Endothelial cell of umbilical vein (primary cell): ENCODE measurements around the gene OR2L3. TPM values are rescaled to one million over a fixed set of nuclear protein-coding genes. Genes with fewer than 3 reads are reported as not detected.

ENCODE experiments used
- BruUV-seq: library from RNA; stranded (reverse); fragments of 400-500 nt; replicated peaks from 2 replicates; lab custom pipeline; 2021; lab: Mats Ljungman, UMichigan
- CTCF ChIA-PET: fragments of 300-600, 350-600 bp; sonication (Branson Sonifier 250); formaldehyde crosslinking; loops from one replicate; lab custom pipeline; 2021; ENCODE audit warnings: antibody characterized with exemption, inconsistent platforms; lab: Charles Lee
- POLR2A ChIA-PET: fragments of 300-600, 350-600 bp; sonication (Branson Sonifier 250); formaldehyde crosslinking; loops from one replicate; lab custom pipeline; 2021; ENCODE audit warnings: antibody characterized with exemption, inconsistent platforms; lab: Charles Lee
- DNase-seq: peaks from one replicate; pipeline ENCODE4 v3.0.0-alpha.2; 2011; ENCODE audit warnings: low read depth, low spot score
- FAIRE-seq: peaks from 2 replicates; lab custom pipeline; 2011; peaks lifted over from hg19 to GRCh38; lab: Jason Lieb, UNC
- H2AFZ ChIP-seq: 2 replicates; pipeline ENCODE4 v1.6.0; 2012; ENCODE audit warnings: low read depth, low read length, control low read depth, inconsistent platforms
- H3K27ac ChIP-seq: 2 replicates; pipeline ENCODE4 v1.5.1; 2011; ENCODE audit warnings: low read depth, mild to moderate bottlenecking, control low read depth, low read length, moderate library complexity; ENCODE audit not compliant: insufficient read depth
- H3K27me3 ChIP-seq, 2 experiments: 2 replicates each; pipeline versions ENCODE4 v1.6.0 to v1.6.1; 2011; ENCODE audit warnings: low read length in 2 of 2, mixed read lengths in 1 of 2; ENCODE audit not compliant: control insufficient read depth in 2 of 2, insufficient read depth in 2 of 2
- H3K36me3 ChIP-seq, 2 experiments: 2 replicates in 1 of 2; 3 replicates in 1 of 2; pipeline ENCODE4 v1.5.1; 2011; ENCODE audit warnings: low read length in 2 of 2, mild to moderate bottlenecking in 1 of 2, moderate library complexity in 1 of 2; ENCODE audit not compliant: control insufficient read depth in 2 of 2, insufficient read depth in 2 of 2; ENCODE audit errors: extremely low read depth in 1 of 2
- H3K4me1 ChIP-seq: 3 replicates; pipeline ENCODE4 v1.5.1; 2011; ENCODE audit warnings: mild to moderate bottlenecking, low read length; ENCODE audit not compliant: control insufficient read depth, insufficient read depth; ENCODE audit errors: extremely low read depth
- H3K4me2 ChIP-seq: 2 replicates; pipeline ENCODE4 v1.6.1; 2011; ENCODE audit warnings: low read length, control low read depth, mixed read lengths; ENCODE audit not compliant: insufficient read depth
- H3K4me3 ChIP-seq, 3 experiments: fragments of 200-600 bp in 1 of 3; sonication (generic), shearing (Covaris generic) in 1 of 3; replicated peaks in 1 of 3; 2 replicates each; pipeline ENCODE4 v1.5.1; 2011 to 2016; ENCODE audit warnings: control low read depth in 3 of 3, low read length in 3 of 3, mild to moderate bottlenecking in 2 of 3, inconsistent platforms in 1 of 3, low read depth in 1 of 3, moderate library complexity in 1 of 3; ENCODE audit not compliant: insufficient read depth in 1 of 3
- H3K79me2 ChIP-seq: 2 replicates; pipeline ENCODE4 v1.6.0; 2012; ENCODE audit warnings: low read length, inconsistent platforms; ENCODE audit not compliant: control insufficient read depth, insufficient read depth
- H3K9ac ChIP-seq: replicated peaks from 2 replicates; pipeline ENCODE3; 2011; ENCODE audit warnings: low read length, control low read depth; ENCODE audit not compliant: insufficient read depth; ENCODE audit errors: extremely low read depth
- H3K9me1 ChIP-seq: replicated peaks from 3 replicates; pipeline ENCODE4 v1.6.0; 2011; ENCODE audit warnings: mild to moderate bottlenecking, low read length; ENCODE audit not compliant: control insufficient read depth, insufficient read depth; ENCODE audit errors: extremely low read depth
- H3K9me3 ChIP-seq: replicated peaks from 2 replicates; pipeline ENCODE4 v1.5.1; 2012; ENCODE audit warnings: low read length, inconsistent platforms; ENCODE audit not compliant: control insufficient read depth, insufficient read depth
- H4K20me1 ChIP-seq: replicated peaks from 2 replicates; pipeline ENCODE3; 2011; ENCODE audit warnings: mild to moderate bottlenecking, low read length; ENCODE audit not compliant: control insufficient read depth, insufficient read depth; ENCODE audit errors: extremely low read depth
- EZH2 ChIP-seq: IDR thresholded peaks from 2 replicates; pipeline ENCODE4 v1.6.1; 2012; ENCODE audit warnings: borderline replicate concordance, low read depth, mild to moderate bottlenecking, moderate library complexity, low read length, inconsistent platforms; ENCODE audit not compliant: severe bottlenecking
- FOS ChIP-seq: IDR thresholded peaks from 2 replicates; pipeline ENCODE4 v1.6.1; 2011; ENCODE audit warnings: mild to moderate bottlenecking, low read length, moderate library complexity, borderline replicate concordance; ENCODE audit not compliant: insufficient read depth
- GATA2 ChIP-seq: IDR thresholded peaks from 2 replicates; pipeline ENCODE4 v1.7.0; 2011; ENCODE audit warnings: low read depth, mild to moderate bottlenecking, moderate library complexity, mixed read lengths, low read length; ENCODE audit not compliant: insufficient read length, insufficient read depth
- JUN ChIP-seq: IDR thresholded peaks from 2 replicates; pipeline ENCODE4 v1.6.1; 2011; ENCODE audit warnings: borderline replicate concordance, low read depth; ENCODE audit not compliant: insufficient read length, insufficient read depth
- MYC ChIP-seq: IDR thresholded peaks from one replicate; pipeline ENCODE4 v1.6.1; 2011; ENCODE audit warnings: mild to moderate bottlenecking, low read depth, low read length
- POLR2A ChIP-seq: IDR thresholded peaks from 2 replicates; pipeline ENCODE4 v1.6.1; 2012; ENCODE audit warnings: low read depth, mild to moderate bottlenecking, control low read depth, low read length
- POLR2AphosphoS5 ChIP-seq: IDR thresholded peaks from 2 replicates; pipeline ENCODE4 v1.6.1; 2012; ENCODE audit warnings: low read depth, mild to moderate bottlenecking, control low read depth, low read length, moderate library complexity; ENCODE audit not compliant: insufficient read depth
- dilution Hi-C: fragments of 300-500 bp; cut with MboI; formaldehyde crosslinking; loops from one replicate; pipeline ENCODE4 v1.15.0; 2019; ENCODE audit warnings: low sequenced_read_pairs; ENCODE audit not compliant: extremely low pct_ligation_motif_present
- intact Hi-C: fragments of 100-400 bp; cut with micrococcal nuclease; formaldehyde crosslinking; loops from one replicate; pipeline ENCODE4 v1.10.0; 2022
- polyA plus RNA-seq, 4 experiments: library from polyadenylated mRNA; depleted of rRNA in 3 of 4; stranded (reverse) in 3 of 4; unstranded in 1 of 4; fragments of >200 nt; gene quantifications; 2 replicates each; pipeline versions ENCODE4 v1.2.1 to v1.2.3, GENCODE V29; 2011 to 2012; ENCODE audit warnings: missing spikeins in 1 of 4
- total RNA-seq: library from RNA; stranded (reverse); gene quantifications from 2 replicates; pipeline ENCODE4 v1.2.3, GENCODE V29; 2021
- TF ChIP-seq, protein P1 (sequence below): IDR thresholded peaks from 2 replicates; pipeline ENCODE4 v1.6.1; 2011; ENCODE audit not compliant: insufficient read depth, insufficient read length
- TF ChIP-seq, protein P2 (sequence below), 2 donors: IDR thresholded peaks; 1 replicate in 1 of 2; 2 replicates in 1 of 2; pipeline ENCODE4 v1.5.1; 2011; ENCODE audit warnings: low read length in 2 of 2, mild to moderate bottlenecking in 2 of 2, moderate library complexity in 2 of 2, control low read depth in 1 of 2, inconsistent platforms in 1 of 2, low read depth in 1 of 2; ENCODE audit not compliant: insufficient read depth in 1 of 2; ENCODE audit errors: extremely low read depth in 1 of 2

The OR2L3 gene
- total and polyA plus RNA-seq, 2 donors (not counting 3 experiments of a cell fraction or from before 2014, with no cell fraction given): not detected

DNA sequence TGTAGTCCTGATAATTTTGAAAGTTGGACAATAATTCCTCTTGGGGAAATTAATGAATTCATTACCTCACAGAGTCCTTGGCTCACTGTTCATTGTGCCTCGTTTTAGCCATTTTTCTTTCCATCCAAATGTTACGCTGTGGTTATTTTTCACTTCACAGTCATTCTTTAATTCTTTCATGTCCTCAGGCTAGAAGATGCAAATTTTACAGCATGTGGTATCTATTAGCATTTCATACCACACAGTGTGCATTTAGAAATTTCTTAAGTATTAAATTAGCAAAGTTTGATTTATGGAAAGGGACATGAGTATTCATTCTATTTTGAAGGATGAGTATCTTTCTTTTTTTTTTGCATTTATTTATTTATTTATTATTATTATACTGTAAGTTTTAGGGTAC, 18.4 kb downstream of the OR2L3 start:
- ChIA-PET CTCF (no interaction called here), POLR2A (no interaction called here)
- Histone ChIP-seq H3K27me3 (no peaks in the 10 kb centered on the region), H3K79me2 (no peaks in the 10 kb centered on the region), H3K9ac (no peak overlapping the region), H3K9me1 (no peaks in the 10 kb centered on the region), H3K9me3 (peaks cover 2% of the 10 kb centered on the region), H2AFZ (no peak overlapping the region), H3K4me1 (no peaks in the 10 kb centered on the region), H3K27ac (no peak overlapping the region), H3K4me2 (no peak overlapping the region), H3K36me3 (no peaks in the 10 kb centered on the region), H4K20me1 (no peaks in the 10 kb centered on the region), H3K4me3 (no peak overlapping the region)
- no TSS peak for BruUV-seq
- FAIRE-seq (no peak), DNase-seq (no peak)
- dilution Hi-C loops (no loop called here), intact Hi-C loops (no loop called here)
- TF ChIP-seq, protein P1, sequence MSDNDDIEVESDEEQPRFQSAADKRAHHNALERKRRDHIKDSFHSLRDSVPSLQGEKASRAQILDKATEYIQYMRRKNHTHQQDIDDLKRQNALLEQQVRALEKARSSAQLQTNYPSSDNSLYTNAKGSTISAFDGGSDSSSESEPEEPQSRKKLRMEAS: no peak
- TF ChIP-seq, protein P2, sequence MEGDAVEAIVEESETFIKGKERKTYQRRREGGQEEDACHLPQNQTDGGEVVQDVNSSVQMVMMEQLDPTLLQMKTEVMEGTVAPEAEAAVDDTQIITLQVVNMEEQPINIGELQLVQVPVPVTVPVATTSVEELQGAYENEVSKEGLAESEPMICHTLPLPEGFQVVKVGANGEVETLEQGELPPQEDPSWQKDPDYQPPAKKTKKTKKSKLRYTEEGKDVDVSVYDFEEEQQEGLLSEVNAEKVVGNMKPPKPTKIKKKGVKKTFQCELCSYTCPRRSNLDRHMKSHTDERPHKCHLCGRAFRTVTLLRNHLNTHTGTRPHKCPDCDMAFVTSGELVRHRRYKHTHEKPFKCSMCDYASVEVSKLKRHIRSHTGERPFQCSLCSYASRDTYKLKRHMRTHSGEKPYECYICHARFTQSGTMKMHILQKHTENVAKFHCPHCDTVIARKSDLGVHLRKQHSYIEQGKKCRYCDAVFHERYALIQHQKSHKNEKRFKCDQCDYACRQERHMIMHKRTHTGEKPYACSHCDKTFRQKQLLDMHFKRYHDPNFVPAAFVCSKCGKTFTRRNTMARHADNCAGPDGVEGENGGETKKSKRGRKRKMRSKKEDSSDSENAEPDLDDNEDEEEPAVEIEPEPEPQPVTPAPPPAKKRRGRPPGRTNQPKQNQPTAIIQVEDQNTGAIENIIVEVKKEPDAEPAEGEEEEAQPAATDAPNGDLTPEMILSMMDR (IDR thresholded peaks at IDR 0.05; ENCODE audit: extremely low read depth in 1 of 2, insufficient read depth in 1 of 2, low read depth in 1 of 2, low read length in 2 of 2): no peak
- TF ChIP-seq EZH2: no peak
- no peak for TF ChIP-seq POLR2A
- TF ChIP-seq FOS: no peak
- TF ChIP-seq GATA2: no peak
- no peak for TF ChIP-seq JUN
- TF ChIP-seq POLR2AphosphoS5: no peak
- no peak for TF ChIP-seq MYC
